ENCODE results near the gene IQCE. TPM values are rescaled to one million over a fixed set of nuclear protein-coding genes. Genes with fewer than 3 reads are reported as not detected.

IQCE gene
- total RNA-seq, 1 experiment from 2014 or later: 21.4 TPM

DNA sequence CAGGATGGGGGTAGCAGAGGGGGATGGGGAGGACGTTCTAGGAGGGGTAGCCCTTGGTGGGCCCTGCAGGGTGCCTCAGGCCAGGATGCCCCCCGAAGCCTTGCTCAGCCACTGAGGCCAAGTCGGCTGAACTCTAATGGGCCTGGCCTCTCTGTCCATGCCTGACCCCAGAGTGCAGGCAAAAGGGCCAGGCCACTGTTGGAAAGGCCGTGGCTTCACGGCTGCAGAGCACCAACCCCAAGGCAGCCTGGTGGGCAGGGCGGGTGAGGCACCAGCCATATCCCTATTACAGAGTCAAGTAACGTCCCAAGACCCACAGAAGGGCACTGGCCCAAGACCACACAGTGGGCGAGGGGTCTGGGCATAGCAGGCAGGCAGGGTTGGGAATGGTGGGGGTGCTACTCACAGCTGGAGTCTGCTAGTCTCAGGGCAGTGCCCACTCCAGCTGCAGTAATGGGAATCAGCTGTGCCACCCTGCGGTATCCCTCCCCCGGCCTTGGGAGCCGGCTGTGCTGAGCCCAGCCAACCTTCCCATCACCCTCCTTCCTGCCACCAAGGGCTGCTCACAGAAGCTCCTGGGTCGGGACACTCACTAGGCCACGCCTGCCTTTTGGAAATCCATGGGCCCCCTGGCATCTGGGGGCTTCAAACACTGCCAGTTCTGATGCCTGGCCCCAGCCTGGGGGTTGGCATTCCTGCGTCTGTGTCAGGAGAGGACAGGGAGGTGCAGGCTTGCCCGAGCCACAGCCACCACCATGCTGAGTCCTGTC is 43.2 kb upstream of the IQCE start:
- TF ChIP-seq, protein P1, sequence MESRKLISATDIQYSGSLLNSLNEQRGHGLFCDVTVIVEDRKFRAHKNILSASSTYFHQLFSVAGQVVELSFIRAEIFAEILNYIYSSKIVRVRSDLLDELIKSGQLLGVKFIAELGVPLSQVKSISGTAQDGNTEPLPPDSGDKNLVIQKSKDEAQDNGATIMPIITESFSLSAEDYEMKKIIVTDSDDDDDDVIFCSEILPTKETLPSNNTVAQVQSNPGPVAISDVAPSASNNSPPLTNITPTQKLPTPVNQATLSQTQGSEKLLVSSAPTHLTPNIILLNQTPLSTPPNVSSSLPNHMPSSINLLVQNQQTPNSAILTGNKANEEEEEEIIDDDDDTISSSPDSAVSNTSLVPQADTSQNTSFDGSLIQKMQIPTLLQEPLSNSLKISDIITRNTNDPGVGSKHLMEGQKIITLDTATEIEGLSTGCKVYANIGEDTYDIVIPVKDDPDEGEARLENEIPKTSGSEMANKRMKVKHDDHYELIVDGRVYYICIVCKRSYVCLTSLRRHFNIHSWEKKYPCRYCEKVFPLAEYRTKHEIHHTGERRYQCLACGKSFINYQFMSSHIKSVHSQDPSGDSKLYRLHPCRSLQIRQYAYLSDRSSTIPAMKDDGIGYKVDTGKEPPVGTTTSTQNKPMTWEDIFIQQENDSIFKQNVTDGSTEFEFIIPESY (IDR thresholded peaks at IDR 0.05; ENCODE audit: extremely low read depth, insufficient replicate concordance, low read length): no peak
- no peak for TF ChIP-seq CBX3 (IDR thresholded peaks at IDR 0.05; ENCODE audit: low read depth)
- TF ChIP-seq, protein P2, sequence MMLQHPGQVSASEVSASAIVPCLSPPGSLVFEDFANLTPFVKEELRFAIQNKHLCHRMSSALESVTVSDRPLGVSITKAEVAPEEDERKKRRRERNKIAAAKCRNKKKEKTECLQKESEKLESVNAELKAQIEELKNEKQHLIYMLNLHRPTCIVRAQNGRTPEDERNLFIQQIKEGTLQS (IDR thresholded peaks at IDR 0.05): no peak
- TF ChIP-seq FOSL1 (IDR thresholded peaks at IDR 0.05; ENCODE audit: low read depth): no peak
- TF ChIP-seq TCF7L2 (IDR thresholded peaks at IDR 0.05; ENCODE audit: borderline replicate concordance, extremely low read depth, insufficient read depth, insufficient read length): no peak
- TF ChIP-seq ZFX (IDR thresholded peaks at IDR 0.05): no peak
- no peak for TF ChIP-seq EGR1 (IDR thresholded peaks at IDR 0.05; ENCODE audit: low read depth)
- TF ChIP-seq, protein P3, sequence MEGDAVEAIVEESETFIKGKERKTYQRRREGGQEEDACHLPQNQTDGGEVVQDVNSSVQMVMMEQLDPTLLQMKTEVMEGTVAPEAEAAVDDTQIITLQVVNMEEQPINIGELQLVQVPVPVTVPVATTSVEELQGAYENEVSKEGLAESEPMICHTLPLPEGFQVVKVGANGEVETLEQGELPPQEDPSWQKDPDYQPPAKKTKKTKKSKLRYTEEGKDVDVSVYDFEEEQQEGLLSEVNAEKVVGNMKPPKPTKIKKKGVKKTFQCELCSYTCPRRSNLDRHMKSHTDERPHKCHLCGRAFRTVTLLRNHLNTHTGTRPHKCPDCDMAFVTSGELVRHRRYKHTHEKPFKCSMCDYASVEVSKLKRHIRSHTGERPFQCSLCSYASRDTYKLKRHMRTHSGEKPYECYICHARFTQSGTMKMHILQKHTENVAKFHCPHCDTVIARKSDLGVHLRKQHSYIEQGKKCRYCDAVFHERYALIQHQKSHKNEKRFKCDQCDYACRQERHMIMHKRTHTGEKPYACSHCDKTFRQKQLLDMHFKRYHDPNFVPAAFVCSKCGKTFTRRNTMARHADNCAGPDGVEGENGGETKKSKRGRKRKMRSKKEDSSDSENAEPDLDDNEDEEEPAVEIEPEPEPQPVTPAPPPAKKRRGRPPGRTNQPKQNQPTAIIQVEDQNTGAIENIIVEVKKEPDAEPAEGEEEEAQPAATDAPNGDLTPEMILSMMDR (IDR thresholded peaks at IDR 0.05 in 2 of 3, conservative IDR thresholded peaks at IDR 0.05 in 1 of 3; ENCODE audit: borderline replicate concordance in 1 of 3, insufficient read depth in 1 of 3, low read depth in 2 of 3, low read length in 2 of 3): no peak
- no peak for TF ChIP-seq YY1 (IDR thresholded peaks at IDR 0.05; ENCODE audit: extremely low read depth, insufficient replicate concordance, low read depth, low read length)
- TF ChIP-seq, protein P4, sequence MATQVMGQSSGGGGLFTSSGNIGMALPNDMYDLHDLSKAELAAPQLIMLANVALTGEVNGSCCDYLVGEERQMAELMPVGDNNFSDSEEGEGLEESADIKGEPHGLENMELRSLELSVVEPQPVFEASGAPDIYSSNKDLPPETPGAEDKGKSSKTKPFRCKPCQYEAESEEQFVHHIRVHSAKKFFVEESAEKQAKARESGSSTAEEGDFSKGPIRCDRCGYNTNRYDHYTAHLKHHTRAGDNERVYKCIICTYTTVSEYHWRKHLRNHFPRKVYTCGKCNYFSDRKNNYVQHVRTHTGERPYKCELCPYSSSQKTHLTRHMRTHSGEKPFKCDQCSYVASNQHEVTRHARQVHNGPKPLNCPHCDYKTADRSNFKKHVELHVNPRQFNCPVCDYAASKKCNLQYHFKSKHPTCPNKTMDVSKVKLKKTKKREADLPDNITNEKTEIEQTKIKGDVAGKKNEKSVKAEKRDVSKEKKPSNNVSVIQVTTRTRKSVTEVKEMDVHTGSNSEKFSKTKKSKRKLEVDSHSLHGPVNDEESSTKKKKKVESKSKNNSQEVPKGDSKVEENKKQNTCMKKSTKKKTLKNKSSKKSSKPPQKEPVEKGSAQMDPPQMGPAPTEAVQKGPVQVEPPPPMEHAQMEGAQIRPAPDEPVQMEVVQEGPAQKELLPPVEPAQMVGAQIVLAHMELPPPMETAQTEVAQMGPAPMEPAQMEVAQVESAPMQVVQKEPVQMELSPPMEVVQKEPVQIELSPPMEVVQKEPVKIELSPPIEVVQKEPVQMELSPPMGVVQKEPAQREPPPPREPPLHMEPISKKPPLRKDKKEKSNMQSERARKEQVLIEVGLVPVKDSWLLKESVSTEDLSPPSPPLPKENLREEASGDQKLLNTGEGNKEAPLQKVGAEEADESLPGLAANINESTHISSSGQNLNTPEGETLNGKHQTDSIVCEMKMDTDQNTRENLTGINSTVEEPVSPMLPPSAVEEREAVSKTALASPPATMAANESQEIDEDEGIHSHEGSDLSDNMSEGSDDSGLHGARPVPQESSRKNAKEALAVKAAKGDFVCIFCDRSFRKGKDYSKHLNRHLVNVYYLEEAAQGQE (IDR thresholded peaks at IDR 0.05; ENCODE audit: low read depth): no peak
- no peak for TF ChIP-seq EZH2 (IDR thresholded peaks at IDR 0.05)
- TF ChIP-seq POLR2A (IDR thresholded peaks at IDR 0.05; ENCODE audit: borderline replicate concordance, extremely low read depth, insufficient read depth, insufficient read length): no peak
- TF ChIP-seq JUND (IDR thresholded peaks at IDR 0.05): no peak
- TF ChIP-seq POLR2AphosphoS5 (IDR thresholded peaks at IDR 0.05; ENCODE audit: low read depth, low read length): no peak
- TF ChIP-seq CEBPB (IDR thresholded peaks at IDR 0.05; ENCODE audit: low read depth): no peak
- no peak for TF ChIP-seq SRF (IDR thresholded peaks at IDR 0.05; ENCODE audit: low read depth)
- TF ChIP-seq, protein P5, sequence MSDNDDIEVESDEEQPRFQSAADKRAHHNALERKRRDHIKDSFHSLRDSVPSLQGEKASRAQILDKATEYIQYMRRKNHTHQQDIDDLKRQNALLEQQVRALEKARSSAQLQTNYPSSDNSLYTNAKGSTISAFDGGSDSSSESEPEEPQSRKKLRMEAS (IDR thresholded peaks at IDR 0.05): no peak
- no peak for TF ChIP-seq SP1 (IDR thresholded peaks at IDR 0.05; ENCODE audit: low read depth)
- H3K27me3 ChIP-seq (ENCODE audit: insufficient read depth, low read length): no peaks in the 10 kb centered on the region
- CTCF ChIA-PET: no interaction called here
- intact Hi-C loops (cut with micrococcal nuclease): no loop called here
- POLR2A ChIA-PET: no interaction called here
- H2AFZ ChIP-seq (ENCODE audit: low read depth, low read length, poor library complexity, severe bottlenecking): no peak overlapping the region
- no peak overlapping the region for H3K4me3 ChIP-seq (replicated peaks in 1 of 2; ENCODE audit: low read depth in 1 of 2, low read length in 2 of 2)
- DNase-seq (ENCODE audit: low read depth, low spot score): no peak
- no peak overlapping the region for H3K4me2 ChIP-seq (ENCODE audit: low read length)
- H3K9me3 ChIP-seq (ENCODE audit: control insufficient read depth in 1 of 2, insufficient read depth in 1 of 2, low read depth in 1 of 2, low read length in 2 of 2): no peaks in the 10 kb centered on the region
- no peak overlapping the region for H3K9ac ChIP-seq (ENCODE audit: low read length)
- H3K36me3 ChIP-seq (ENCODE audit: control insufficient read depth in 1 of 2, insufficient read depth in 2 of 2, low read length in 2 of 2): no peaks in the 10 kb centered on the region
- H3K27ac ChIP-seq (ENCODE audit: low read depth, low read length): no peak overlapping the region
- no peaks in the 10 kb centered on the region for H3K9me2 ChIP-seq (ENCODE audit: insufficient read depth)
- no TSS peak for BruUV-seq (replicated peaks)
- no peaks in the 10 kb centered on the region for H4K20me1 ChIP-seq (ENCODE audit: insufficient read depth)
- ATAC-seq: no peak
- H3K79me2 ChIP-seq (ENCODE audit: insufficient read depth, low read length): peaks cover 4% of the 10 kb centered on the region; the same call in 1 of the 2 replicates
- RAD21 ChIA-PET (ENCODE audit: low non-redundant PET in 1 of 2, low total read pairs in 2 of 2, uncharacterized antibody in 2 of 2, unreplicated experiment in 2 of 2): no interaction called here
- peaks cover 10 to 32% of the 10 kb centered on the region in 2 experiments; a peak in 3 of 4 replicates for H3K4me1 ChIP-seq (ENCODE audit: control insufficient read depth in 1 of 2, insufficient read depth in 2 of 2, low read length in 2 of 2)
